IMR-90 (cell line): ENCODE measurements around the gene SPDYE1. TPM values are rescaled to one million over a fixed set of nuclear protein-coding genes. Genes with fewer than 3 reads are reported as not detected.

ENCODE experiments used
- ATAC-seq: fragments of 200-7000 bp; cut with Tn5 transposase; 2 replicates; pipeline ENCODE4 v1.9.1; 2020; ENCODE audit warnings: low read depth, mild to moderate bottlenecking, moderate library complexity
- BruUV-seq: library from RNA; stranded (reverse); fragments of 400-500 nt; replicated peaks from 2 replicates; lab custom pipeline; 2021; lab: Mats Ljungman, UMichigan
- CTCF ChIA-PET: fragments of 300-600 bp; formaldehyde crosslinking; extraction: SDS; loops from one replicate; lab custom pipeline; 2021; ENCODE audit warnings: antibody characterized with exemption; lab: Yijun Ruan, JAX
- POLR2A ChIA-PET: fragments of 300-600 bp; sonication (Branson Sonifier 250); formaldehyde crosslinking; loops from one replicate; lab custom pipeline; 2022; ENCODE audit warnings: antibody characterized with exemption; ENCODE audit not compliant: unreplicated experiment; lab: Charles Lee
- DNase-seq: peaks from one replicate; pipeline ENCODE4 v3.0.0; 2013
- H2AFZ ChIP-seq: replicated peaks from 2 replicates; pipeline ENCODE3; 2013; ENCODE audit warnings: low read length, mild to moderate bottlenecking; ENCODE audit not compliant: poor library complexity
- H2AK5ac ChIP-seq: 2 replicates; pipeline ENCODE4 v1.6.1; 2013; ENCODE audit warnings: low read depth, low read length, inconsistent platforms
- H2AK9ac ChIP-seq: replicated peaks from 2 replicates; pipeline ENCODE3; 2013; ENCODE audit warnings: mild to moderate bottlenecking, low read depth, low read length, moderate library complexity; ENCODE audit not compliant: poor library complexity
- H2BK120ac ChIP-seq: 2 replicates; pipeline ENCODE4 v1.6.1; 2013; ENCODE audit warnings: low read depth, low read length, inconsistent platforms
- H2BK15ac ChIP-seq: 3 replicates; pipeline ENCODE4 v1.6.1; 2013; ENCODE audit warnings: low read depth, low read length, inconsistent platforms
- H2BK20ac ChIP-seq: 2 replicates; pipeline ENCODE4 v1.6.1; 2013; ENCODE audit warnings: low read depth, mild to moderate bottlenecking, inconsistent platforms, low read length, moderate library complexity
- H2BK5ac ChIP-seq: 2 replicates; pipeline ENCODE4 v1.6.1; 2013; ENCODE audit warnings: mild to moderate bottlenecking, low read depth, low read length, inconsistent platforms; ENCODE audit not compliant: poor library complexity, severe bottlenecking
- H3K14ac ChIP-seq: replicated peaks from 2 replicates; pipeline ENCODE4 v1.6.1; 2013; ENCODE audit warnings: low read depth, low read length, inconsistent platforms
- H3K18ac ChIP-seq: 2 replicates; pipeline ENCODE4 v1.6.1; 2013; ENCODE audit warnings: low read depth, low read length, control low read depth
- H3K23ac ChIP-seq: 2 replicates; pipeline ENCODE4 v1.6.1; 2013; ENCODE audit warnings: low read depth, low read length, inconsistent platforms
- H3K27ac ChIP-seq: 2 replicates; pipeline ENCODE4 v1.5.1; 2013; ENCODE audit warnings: mild to moderate bottlenecking, control low read depth, low read length; ENCODE audit not compliant: insufficient read depth
- H3K27me3 ChIP-seq: 2 replicates; pipeline ENCODE4 v1.6.1; 2013; ENCODE audit warnings: low read length; ENCODE audit not compliant: control insufficient read depth, insufficient read depth
- H3K36me3 ChIP-seq: 2 replicates; pipeline ENCODE4 v1.6.1; 2013; ENCODE audit warnings: low read length, mixed read lengths; ENCODE audit not compliant: control insufficient read depth, insufficient read depth
- H3K4ac ChIP-seq: 2 replicates; pipeline ENCODE4 v1.6.1; 2013; ENCODE audit warnings: low read depth, low read length, inconsistent platforms
- H3K4me1 ChIP-seq: 2 replicates; pipeline ENCODE4 v1.6.1; 2013; ENCODE audit warnings: low read length, mixed read lengths; ENCODE audit not compliant: control insufficient read depth, insufficient read depth
- H3K4me2 ChIP-seq: 2 replicates; pipeline ENCODE4 v1.6.1; 2013; ENCODE audit warnings: low read depth, mild to moderate bottlenecking, control low read depth, low read length, moderate library complexity
- H3K4me3 ChIP-seq: 2 replicates; pipeline ENCODE4 v1.5.1; 2013; ENCODE audit warnings: low read depth, mild to moderate bottlenecking, control low read depth, low read length, moderate library complexity; ENCODE audit not compliant: insufficient read depth
- H3K56ac ChIP-seq: 2 replicates; pipeline ENCODE4 v1.6.1; 2013; ENCODE audit warnings: low read length, inconsistent platforms; ENCODE audit not compliant: insufficient read depth; ENCODE audit errors: extremely low read depth
- H3K79me1 ChIP-seq, 2 experiments: 2 replicates each; pipeline ENCODE4 v1.6.1; 2013; ENCODE audit warnings: low read length in 2 of 2, inconsistent platforms in 1 of 2, low read depth in 1 of 2
- H3K9ac ChIP-seq: 2 replicates; pipeline ENCODE4 v1.6.1; 2013; ENCODE audit warnings: low read depth, low read length, control low read depth
- H3K9me1 ChIP-seq: 2 replicates; pipeline ENCODE4 v1.6.1; 2013; ENCODE audit warnings: low read length, inconsistent platforms; ENCODE audit not compliant: insufficient read depth
- H3K9me3 ChIP-seq: 2 replicates; pipeline ENCODE4 v1.6.1; 2013; ENCODE audit warnings: low read length; ENCODE audit not compliant: control insufficient read depth, insufficient read depth
- H4K20me1 ChIP-seq: 2 replicates; pipeline ENCODE4 v1.6.1; 2013; ENCODE audit warnings: low read length, inconsistent platforms; ENCODE audit not compliant: insufficient read depth
- H4K5ac ChIP-seq: 2 replicates; pipeline ENCODE4 v1.6.1; 2013; ENCODE audit warnings: mild to moderate bottlenecking, low read depth, low read length, control low read depth
- H4K8ac ChIP-seq, 2 experiments: 2 replicates each; pipeline ENCODE4 v1.6.1; 2013; ENCODE audit warnings: low read depth in 2 of 2, low read length in 2 of 2, control low read depth in 1 of 2, inconsistent platforms in 1 of 2
- H4K91ac ChIP-seq: 2 replicates; pipeline ENCODE4 v1.6.1; 2013; ENCODE audit warnings: low read depth, low read length, inconsistent platforms; ENCODE audit not compliant: insufficient read depth
- ELK1 ChIP-seq: fragments of 150-350 bp; IDR thresholded peaks from 2 replicates; pipeline ENCODE4 v1.6.1; 2016; ENCODE audit warnings: low read depth, mild to moderate bottlenecking, low read length, moderate library complexity, borderline replicate concordance
- MAZ ChIP-seq: IDR thresholded peaks from 2 replicates; pipeline ENCODE4 v1.6.1; 2012; ENCODE audit warnings: low read depth, mild to moderate bottlenecking, low read length, improper control_type of control experiment, moderate library complexity, borderline replicate concordance
- WGBS, 2 experiments: methylation state at CpG; one replicate each; pipeline versions ENCODE4 v1.1.5 to v1.1.7; 2013; ENCODE audit warnings: missing lambda C conversion rate in 2 of 2; ENCODE audit not compliant: insufficient read length in 1 of 2; ENCODE audit errors: extremely low coverage in 2 of 2; 5-methylcytosine and 5-hydroxymethylcytosine counted together
- dilution Hi-C: fragments of 300-500 bp; cut with HindIII; formaldehyde crosslinking; loops from one replicate; pipeline ENCODE4 v1.14.3; 2018; ENCODE audit warnings: low sequenced_read_pairs; ENCODE audit not compliant: unreplicated experiment
- in situ Hi-C: fragments of 300-500 bp; cut with MboI; formaldehyde crosslinking; loops from 3 replicates; pipeline ENCODE4 v1.14.3; 2019; ENCODE audit warnings: low sequenced_read_pairs, inconsistent platforms, mixed read lengths
- intact Hi-C: fragments of 100-400 bp; cut with micrococcal nuclease; formaldehyde crosslinking; loops from 2 replicates; pipeline ENCODE4 v1.10.0; 2022
- polyA plus RNA-seq, 3 experiments: library from polyadenylated mRNA; depleted of rRNA; stranded (reverse); fragments of >200 nt; gene quantifications; 2 replicates each; pipeline ENCODE4 v1.2.3, GENCODE V29; 2012; ENCODE audit warnings: low replicate concordance in 1 of 3
- total RNA-seq: library from RNA; depleted of rRNA; stranded (reverse); fragments of >200 nt; gene quantifications from 2 replicates; pipeline ENCODE4 v1.2.3, GENCODE V29; 2012

Gene SPDYE1
- total and polyA plus RNA-seq, 2 of the 4 experiments (the other 2 are of a cell fraction), result not detected

GRCh38 chr7:44051611-44052220 is 54.0 kb downstream of the SPDYE1 start:
- TF ChIP-seq MAZ (no peak), ELK1 (no peak)
- no peak overlapping the region for H3K27ac ChIP-seq
- intact Hi-C loops (no loop called here), in situ Hi-C loops (no loop called here), dilution Hi-C loops (no loop called here)
- H3K36me3 ChIP-seq, result peaks cover 46% of the 10 kb centered on the region
- no peak overlapping the region for H2BK5ac ChIP-seq
- POLR2A ChIA-PET, result no interaction called here
- H3K9ac ChIP-seq, result no peak overlapping the region
- no peak overlapping the region for H3K56ac ChIP-seq
- H4K5ac ChIP-seq, result no peak overlapping the region
- H3K9me1 ChIP-seq, result peaks cover 17% of the 10 kb centered on the region
- no peak overlapping the region for H2AFZ ChIP-seq
- no peak overlapping the region for H4K8ac ChIP-seq
- H2BK120ac ChIP-seq, result no peak overlapping the region
- WGBS, 2 experiments, result 100% methylated on average over 1 of the region's 5 CpGs; no CpG with 5 or more reads in 1 of the 2 experiments
- H3K23ac ChIP-seq, result no peak overlapping the region
- H3K18ac ChIP-seq, result no peak overlapping the region
- no TSS peak for BruUV-seq
- H2AK5ac ChIP-seq, result no peak overlapping the region
- no peak overlapping the region for H4K91ac ChIP-seq
- H2BK20ac ChIP-seq, result no peak overlapping the region
- peaks cover 41 to 71% of the 10 kb centered on the region in 2 experiments for H3K79me1 ChIP-seq
- H3K4me2 ChIP-seq, result no peak overlapping the region
- no peak for DNase-seq
- no peak overlapping the region for H2BK15ac ChIP-seq
- no peak overlapping the region for H3K14ac ChIP-seq
- no peaks in the 10 kb centered on the region for H3K9me3 ChIP-seq
- peaks cover 57% of the 10 kb centered on the region for H4K20me1 ChIP-seq
- H3K4me3 ChIP-seq, result no peak overlapping the region
- H3K4me1 ChIP-seq, result peaks cover 1% of the 10 kb centered on the region; the same call in 1 of the 2 replicates
- ATAC-seq, result no peak
- no peaks in the 10 kb centered on the region for H3K27me3 ChIP-seq
- H2AK9ac ChIP-seq, result no peak overlapping the region
- CTCF ChIA-PET, result no interaction called here
- no peak overlapping the region for H3K4ac ChIP-seq
